GM18951 (cell line): ENCODE measurements around the gene TENM4.

ENCODE experiments used
- POLR2A ChIP-seq: IDR thresholded peaks from 4 replicates; pipeline ENCODE4 v1.6.1; 2011; ENCODE audit warnings: mild to moderate bottlenecking; ENCODE audit not compliant: insufficient read length, insufficient read depth; ENCODE audit errors: extremely low read depth
- in situ Hi-C: fragments of 300-500 bp; cut with MboI; formaldehyde crosslinking; loops from one replicate; pipeline ENCODE4 v1.12.0; 2022; ENCODE audit warnings: low sequenced_read_pairs, mixed read lengths, inconsistent platforms; ENCODE audit not compliant: unreplicated experiment

TENM4 gene

GRCh38 chr11:78941226-78941851, 499.5 kb downstream of the TENM4 start:
- in situ Hi-C loops, result no loop called here
- TF ChIP-seq POLR2A, result no peak

- TF ChIP-seq POLR2A, result no peak
- in situ Hi-C loops, result no loop called here
Observed at GRCh38 chr11:78940500-78941225, 500.2 kb downstream of the TENM4 start.

GRCh38 chr11:78938971-78939370, 501.9 kb downstream of the TENM4 start:
- TF ChIP-seq POLR2A, result no peak
- in situ Hi-C loops, result no loop called here

- no peak for TF ChIP-seq POLR2A
- in situ Hi-C loops, result no loop called here
Observed at GRCh38 chr11:78938036-78938435, 502.8 kb downstream of the TENM4 start.

- in situ Hi-C loops, result no loop called here
- TF ChIP-seq POLR2A, result no peak
Observed at GRCh38 chr11:78935398-78936068, 505.3 kb downstream of the TENM4 start.

- no peak for TF ChIP-seq POLR2A
- in situ Hi-C loops, result no loop called here
Observed at GRCh38 chr11:78933350-78933749, 507.5 kb downstream of the TENM4 start.

- TF ChIP-seq POLR2A, result no peak
- in situ Hi-C loops, result no loop called here
Observed at GRCh38 chr11:78932757-78933156, 508.1 kb downstream of the TENM4 start.

- no peak for TF ChIP-seq POLR2A
- in situ Hi-C loops, result no loop called here
Observed at GRCh38 chr11:78931891-78932290, 508.9 kb downstream of the TENM4 start.

- in situ Hi-C loops, result no loop called here
- TF ChIP-seq POLR2A, result no peak
Observed at GRCh38 chr11:78930810-78931523, 509.9 kb downstream of the TENM4 start.

- no peak for TF ChIP-seq POLR2A
- in situ Hi-C loops, result no loop called here
Observed at GRCh38 chr11:78929906-78930220, 511.0 kb downstream of the TENM4 start.

- in situ Hi-C loops, result no loop called here
- TF ChIP-seq POLR2A, result no peak
Observed at GRCh38 chr11:78929207-78929905, 511.5 kb downstream of the TENM4 start.

- in situ Hi-C loops, result no loop called here
- no peak for TF ChIP-seq POLR2A
Observed at GRCh38 chr11:78927511-78927910, 513.3 kb downstream of the TENM4 start.
